HG02571 (cell line): Measurements from ENCODE around the gene MCAM.

Experiments
- ATAC-seq: cut with Tn5 transposase; IDR thresholded peaks from one replicate; pipeline ENCODE4 v1.9.1; 2021; ENCODE audit warnings: mild to moderate bottlenecking, moderate library complexity; ENCODE audit not compliant: unreplicated experiment

The MCAM gene

GRCh38 chr11:119345685-119346084 lies 28.8 kb upstream of the MCAM start:
- no peak for ATAC-seq

GRCh38 chr11:119344291-119345010 lies 27.5 kb upstream of the MCAM start:
- ATAC-seq: no peak

GRCh38 chr11:119343726-119344125 lies 26.8 kb upstream of the MCAM start:
- ATAC-seq: no peak

GRCh38 chr11:119342362-119343130 lies 25.6 kb upstream of the MCAM start:
- no peak for ATAC-seq

- ATAC-seq: no peak
Measured at GRCh38 chr11:119342023-119342300, 25.0 kb upstream of the MCAM start.

GRCh38 chr11:119341222-119342022 lies 24.5 kb upstream of the MCAM start:
- ATAC-seq: no peak

- ATAC-seq: no peak
Measured at GRCh38 chr11:119340335-119341221, 23.6 kb upstream of the MCAM start, which contains the start of gene C1QTNF5. Gene C1QTNF5 (minus strand): TSS chr11:119340883. CDS start chr11:119340397, 486 bp downstream.

GRCh38 chr11:119339589-119340334 lies 22.8 kb upstream of the MCAM start:
- no peak for ATAC-seq

GRCh38 chr11:119338965-119339588 lies 22.1 kb upstream of the MCAM start:
- no peak for ATAC-seq

GRCh38 chr11:119338318-119338890 lies 21.5 kb upstream of the MCAM start:
- no peak for ATAC-seq

- ATAC-seq: no peak
Measured at GRCh38 chr11:119337581-119338317, 20.8 kb upstream of the MCAM start.

- no peak for ATAC-seq
Measured at GRCh38 chr11:119336744-119337469, 20.0 kb upstream of the MCAM start.

GRCh38 chr11:119335655-119336543 lies 19.0 kb upstream of the MCAM start:
- no peak for ATAC-seq

GRCh38 chr11:119335091-119335654 lies 18.2 kb upstream of the MCAM start:
- no peak for ATAC-seq

GRCh38 chr11:119334174-119334930 lies 17.4 kb upstream of the MCAM start, which contains the start of gene RNF26:
Gene RNF26 (plus strand): TSS chr11:119334527. CDS start chr11:119335123, 596 bp downstream.
- ATAC-seq: peak; percentile 91
